Activated naive CD4-positive, alpha-beta T cell treated with anti-CD3 and anti-CD28 coated beads, Interleukin-2, amount 50 U/mL, for 16 hours (primary cell): ENCODE measurements around the gene CNBP.
"Not testable (repeated sequence)": the region's sequence is repeated elsewhere in the genome, so short reads cannot be mapped to it uniquely, and the experiment has no call there.

Source experiments
- DNase-seq: peaks from one replicate; pipeline ENCODE4 v3.0.0-alpha.2; 2020

The CNBP gene

GRCh38 chr3:129183569-129184395 lies at the start of gene CNBP:
TSS of gene CNBP (minus strand) at chr3:129183896. CDS start at chr3:129171757, 12,139 bp downstream.
- peak; percentile 94 for DNase-seq

DNA sequence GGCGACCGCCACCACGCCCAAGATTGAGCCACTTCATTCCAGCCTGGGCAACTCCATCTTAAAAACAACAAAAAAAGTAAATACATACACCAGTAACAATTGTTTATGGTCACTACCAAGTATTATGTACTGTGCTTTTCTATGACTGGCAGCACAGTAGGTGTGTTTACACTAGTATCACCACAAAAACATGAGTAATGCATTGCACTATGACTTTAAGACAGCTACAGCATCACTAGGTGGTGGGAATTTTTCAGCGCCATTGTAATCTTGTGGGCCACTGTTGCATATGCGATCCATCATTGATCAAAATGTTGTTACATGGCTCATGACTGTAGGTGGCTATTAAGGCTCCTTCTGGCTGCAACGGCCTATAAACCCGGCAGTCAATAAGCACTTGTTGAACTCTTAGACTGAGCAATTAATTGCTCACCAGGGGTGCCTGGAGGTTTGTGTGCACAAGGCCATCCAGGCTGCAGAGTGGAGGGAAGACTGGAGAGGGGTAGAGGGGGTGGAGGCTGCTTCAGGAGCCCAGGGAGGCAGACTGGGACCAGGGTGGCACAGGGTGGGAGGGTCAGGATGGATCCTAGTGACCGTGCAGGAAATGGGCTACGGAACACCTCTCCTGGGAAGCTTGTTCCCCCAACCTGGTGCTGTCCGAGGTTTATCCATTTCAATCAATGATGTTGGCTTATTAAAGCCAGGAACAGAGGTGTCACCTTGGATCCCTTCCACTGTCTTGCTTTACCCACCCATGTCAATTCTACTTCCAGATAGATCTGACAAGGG lies 47.8 kb upstream of the CNBP start:
- no peak for DNase-seq

- peak; percentile 19 for DNase-seq
Observed at GRCh38 chr3:129230311-129231019, 46.8 kb upstream of the CNBP start.

DNA sequence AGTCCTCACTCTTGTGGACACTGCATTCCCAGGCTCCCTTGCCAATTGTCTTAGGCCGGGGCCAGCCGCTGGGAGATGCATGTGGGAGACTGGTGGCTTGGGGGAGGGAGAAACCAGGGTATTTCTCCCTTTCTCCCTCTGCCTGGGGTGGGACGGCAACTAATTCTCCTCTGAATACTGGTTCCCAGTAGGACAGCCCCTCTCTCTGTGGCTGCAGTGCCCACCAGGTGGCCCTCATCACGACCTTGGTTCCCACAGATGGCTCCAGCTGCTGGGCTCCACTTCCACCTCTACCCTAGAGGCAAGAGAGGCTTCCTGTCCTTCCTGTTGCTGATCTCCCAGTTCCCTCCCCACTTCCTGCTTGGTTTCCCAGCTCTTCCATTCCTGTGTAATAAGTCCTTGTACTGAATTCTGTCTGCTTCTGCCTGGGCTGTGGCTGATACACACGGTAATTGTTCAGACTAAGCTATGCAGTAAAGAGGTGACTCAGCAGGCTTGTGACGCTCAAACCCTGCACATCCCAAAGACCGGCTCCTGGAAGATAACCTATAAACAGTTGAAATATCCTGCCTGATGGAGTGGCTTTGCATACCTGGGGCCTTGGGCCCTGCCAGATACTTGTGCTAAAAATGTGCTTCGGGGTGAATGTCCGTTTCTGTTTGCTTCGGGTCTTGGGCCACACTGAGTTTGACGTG lies 45.3 kb upstream of the CNBP start:
- DNase-seq, result no peak

DNA sequence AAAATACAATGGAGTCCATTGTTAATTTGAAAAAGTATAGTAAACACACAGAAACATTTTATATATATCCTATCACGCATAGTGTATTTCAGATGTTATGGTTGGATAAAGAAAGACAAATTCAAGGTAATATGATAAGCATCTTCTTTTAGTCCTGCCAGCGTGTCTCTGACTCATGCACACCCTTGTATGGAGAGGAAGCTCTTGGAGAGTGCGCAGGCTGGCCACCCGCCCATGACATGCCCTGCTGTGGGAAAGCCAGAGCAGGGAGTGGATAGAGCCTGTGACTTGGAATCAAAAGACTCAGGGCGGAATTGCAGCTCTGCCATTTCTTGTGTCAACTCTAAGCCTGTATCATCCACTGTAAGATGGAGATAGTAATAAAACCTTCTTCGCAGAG lies 42.7 kb upstream of the CNBP start:
- no peak for DNase-seq

DNA sequence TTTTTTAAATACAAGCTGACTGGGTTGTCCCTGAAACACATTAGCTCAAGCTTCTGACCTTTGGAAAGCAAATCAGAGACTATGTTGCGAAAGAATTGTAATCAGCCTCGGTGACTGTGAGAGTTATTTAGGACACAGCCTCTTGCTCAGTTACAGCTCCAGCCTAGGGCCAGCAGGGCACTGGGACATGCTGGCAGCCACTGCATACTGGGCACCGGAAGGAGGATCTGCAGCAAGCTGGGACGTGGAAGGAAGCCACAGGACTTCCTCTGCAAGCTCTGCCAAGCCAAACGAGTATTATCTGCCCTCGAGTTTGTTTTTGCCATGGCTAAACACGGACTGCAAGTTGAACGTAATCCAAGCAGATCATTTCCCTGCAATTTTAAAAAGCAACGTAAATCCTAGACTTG lies 41.3 kb upstream of the CNBP start:
- DNase-seq, result no peak

DNA sequence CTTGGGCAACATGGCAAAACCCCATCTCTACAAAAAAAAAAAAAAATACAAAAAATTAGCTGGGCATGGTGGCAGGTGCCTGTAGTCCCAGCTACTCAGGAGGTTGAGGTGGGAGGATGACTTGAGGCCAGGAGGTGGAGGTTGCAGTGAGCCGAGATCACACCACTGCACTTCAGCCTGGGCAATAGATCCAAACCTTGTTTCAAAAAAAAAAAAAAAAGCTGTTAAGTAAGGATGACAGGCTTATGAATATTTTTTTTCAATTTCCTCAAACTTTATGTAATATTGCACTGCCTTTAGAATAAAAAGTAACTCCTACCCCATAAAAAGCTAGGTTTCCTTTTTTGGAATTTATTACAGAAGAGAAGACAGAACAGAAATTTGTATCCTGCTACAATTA lies 40.7 kb upstream of the CNBP start:
- DNase-seq, result not testable (repeated sequence)

GRCh38 chr3:129218742-129219141 lies 35.0 kb upstream of the CNBP start:
- DNase-seq, result no peak

- DNase-seq, result no peak
Observed at GRCh38 chr3:129213238-129213637, 29.5 kb upstream of the CNBP start.

GRCh38 chr3:129211772-129212171 lies 28.1 kb upstream of the CNBP start:
- DNase-seq, result no peak

DNA sequence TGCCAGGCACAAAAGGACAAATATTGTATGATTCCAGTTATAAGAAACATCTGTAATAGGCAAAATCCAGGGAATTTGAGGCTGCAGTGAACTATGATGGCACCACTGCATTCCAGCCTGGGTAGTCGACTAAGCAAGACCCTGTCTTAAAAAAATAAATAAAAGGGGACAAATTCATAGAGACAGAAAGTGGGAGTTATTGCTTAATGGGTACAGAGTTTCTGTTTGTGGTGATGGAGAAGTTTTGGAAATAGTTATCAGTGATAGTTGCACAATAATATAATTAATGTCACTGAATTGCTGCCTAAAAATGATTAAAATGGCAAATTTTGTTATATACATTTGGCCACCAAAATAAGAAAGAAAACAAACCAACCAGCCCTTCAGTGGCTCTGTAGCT lies 27.6 kb upstream of the CNBP start:
- DNase-seq, result no peak

DNA sequence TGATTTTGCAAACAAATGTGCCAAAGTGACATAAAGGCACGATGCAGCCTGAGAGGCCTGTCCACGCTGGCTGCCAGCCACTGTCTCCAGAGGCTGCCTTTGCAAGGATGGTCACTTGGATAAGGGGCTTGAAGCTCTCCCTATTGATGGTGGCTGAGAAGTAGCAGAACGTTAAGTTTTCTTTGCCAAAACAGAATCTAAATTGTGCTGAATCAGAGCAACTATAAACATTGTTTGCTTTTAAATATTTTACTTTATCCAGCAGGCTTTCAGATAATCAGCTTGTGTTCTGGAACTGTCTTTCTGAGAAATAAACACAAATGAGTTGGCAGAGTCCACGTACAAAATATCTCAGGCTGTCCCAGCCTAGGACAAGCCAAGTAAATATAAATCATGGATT lies 23.8 kb upstream of the CNBP start:
- no peak for DNase-seq

- no peak for DNase-seq
Observed at GRCh38 chr3:129205109-129205832, 21.6 kb upstream of the CNBP start.

DNA sequence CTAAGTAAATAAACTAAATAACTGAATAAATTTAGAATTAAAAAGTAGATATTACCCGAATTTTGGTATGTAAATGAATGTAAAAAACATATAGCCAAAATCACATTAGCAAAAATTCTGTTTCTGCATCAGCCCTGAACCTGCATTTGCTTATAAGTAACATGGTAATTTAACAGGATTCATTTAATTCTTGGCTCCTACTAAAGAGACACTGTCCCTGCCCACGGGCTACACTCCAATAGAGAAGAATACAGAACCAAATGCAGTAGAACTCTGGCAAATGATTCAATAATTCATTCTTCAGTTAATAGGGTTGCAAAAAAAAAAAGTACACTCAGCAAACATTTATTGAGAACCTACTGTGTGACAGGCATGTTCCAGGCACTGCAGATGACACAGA lies 20.8 kb upstream of the CNBP start:
- DNase-seq, result no peak

- no peak for DNase-seq
Observed at GRCh38 chr3:129199366-129199765, 15.7 kb upstream of the CNBP start.

DNA sequence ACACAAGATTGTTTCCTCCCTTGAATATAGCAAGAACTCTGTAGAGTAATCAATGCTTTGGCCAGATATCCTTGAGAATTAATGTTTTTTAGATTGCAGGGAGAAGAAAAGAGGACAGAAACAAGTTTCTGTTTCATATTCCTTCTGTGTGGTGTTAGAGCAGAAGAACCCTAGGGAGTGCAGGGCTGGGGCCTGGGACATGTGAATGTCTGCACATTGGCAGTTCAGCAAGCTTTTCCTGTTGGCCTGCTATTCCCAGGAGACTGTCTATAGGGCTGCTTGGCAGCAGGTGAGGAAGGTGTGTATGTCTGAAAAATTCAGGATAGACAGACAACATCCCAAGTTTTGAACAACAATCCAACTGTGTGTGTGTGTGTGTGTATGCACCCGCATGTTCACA lies 13.6 kb upstream of the CNBP start:
- DNase-seq, result no peak

DNA sequence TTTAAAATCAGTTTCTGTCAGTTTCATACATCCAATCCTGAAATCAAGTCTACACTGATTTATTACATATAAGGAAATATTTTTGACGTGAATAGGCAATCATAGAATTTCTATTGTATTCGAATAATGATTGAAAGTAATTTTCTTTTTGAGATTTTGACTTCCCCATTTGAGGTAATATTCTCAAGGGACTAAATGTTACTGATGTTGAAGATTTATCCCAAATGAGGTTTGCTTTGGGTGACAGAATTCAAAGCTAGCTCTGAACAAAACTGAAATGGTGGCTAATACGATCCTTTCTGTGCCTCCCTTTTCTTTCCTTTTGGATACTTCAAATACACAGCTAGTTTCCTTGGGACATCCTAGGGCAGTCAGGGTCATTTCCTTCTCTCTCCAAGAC lies 12.9 kb upstream of the CNBP start:
- no peak for DNase-seq

DNA sequence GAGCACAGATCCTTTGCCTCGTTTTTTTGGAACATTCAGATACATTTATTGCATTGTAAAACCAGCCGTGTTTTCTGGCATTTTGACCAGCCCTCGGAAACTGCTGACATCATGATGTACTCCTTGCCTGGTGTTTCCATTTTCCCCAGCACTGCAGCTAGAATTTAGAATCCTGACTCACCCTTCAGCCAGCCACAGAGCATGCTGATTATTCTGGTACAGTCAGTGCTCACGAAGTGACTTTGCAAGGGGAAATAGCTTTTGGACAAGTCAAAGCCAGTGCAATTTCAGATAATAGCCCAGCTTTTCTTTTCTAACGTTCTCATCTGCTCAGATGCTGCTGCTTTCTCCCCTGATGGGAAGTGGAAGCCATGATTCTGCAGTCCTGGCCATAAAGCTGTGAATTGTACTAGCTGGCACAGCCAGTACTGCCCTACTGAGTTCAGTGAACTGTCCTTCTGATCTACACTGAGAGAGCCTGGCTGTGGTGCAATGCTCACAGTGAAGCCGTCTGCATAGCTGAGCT lies 12.1 kb upstream of the CNBP start:
- no peak for DNase-seq

GRCh38 chr3:129189793-129190192 lies 6.1 kb upstream of the CNBP start:
- not testable (repeated sequence) for DNase-seq

DNA sequence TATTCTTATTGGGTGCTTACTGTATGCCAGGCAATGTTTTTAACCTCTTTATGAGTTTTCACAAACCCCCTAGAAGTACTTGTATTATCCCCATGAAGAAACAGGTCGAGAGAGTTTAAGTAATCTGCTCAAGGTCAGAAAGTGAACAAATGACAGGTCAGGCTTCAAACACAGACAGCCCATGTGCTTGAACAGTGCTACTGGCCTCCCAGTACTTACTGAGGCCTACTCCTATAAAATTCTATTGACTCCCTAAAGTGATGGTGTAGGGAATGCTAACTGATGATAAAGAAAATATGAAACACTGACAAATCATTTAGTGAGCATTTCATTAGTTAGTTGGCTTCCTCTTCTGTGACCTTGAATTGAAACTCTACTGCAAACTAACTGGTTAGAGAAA lies 4.2 kb upstream of the CNBP start:
- DNase-seq, result no peak

DNA sequence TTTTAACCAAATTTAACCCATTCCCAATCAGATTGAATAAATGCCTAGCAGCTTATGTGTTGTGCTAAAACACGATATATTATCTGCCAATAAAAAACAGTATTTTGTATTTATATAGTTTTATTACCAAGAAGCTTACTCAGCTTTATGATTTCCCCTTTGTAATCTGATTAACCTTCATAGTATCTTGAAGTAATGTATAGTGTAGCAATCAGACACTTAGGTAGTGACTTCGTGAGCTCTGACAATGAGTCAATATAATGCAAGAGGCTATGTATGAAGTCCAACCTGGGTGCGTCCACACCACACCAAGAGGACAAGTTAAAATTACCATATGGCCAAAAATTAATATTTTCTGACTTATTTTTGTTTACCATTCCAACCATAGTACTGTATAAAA lies 2.1 kb upstream of the CNBP start:
- DNase-seq, result no peak
